Erythroblast (primary cell): ENCODE data around the gene AOPEP.

Source experiments
- GATA1 ChIP-seq: IDR thresholded peaks from 2 replicates; pipeline ENCODE4 v1.6.1; 2011; ENCODE audit warnings: low read depth, mild to moderate bottlenecking, control low read depth, low read length, moderate library complexity
- POLR2A ChIP-seq: IDR thresholded peaks from 2 replicates; pipeline ENCODE4 v1.6.1; 2011; ENCODE audit warnings: mild to moderate bottlenecking, low read length

DNA sequence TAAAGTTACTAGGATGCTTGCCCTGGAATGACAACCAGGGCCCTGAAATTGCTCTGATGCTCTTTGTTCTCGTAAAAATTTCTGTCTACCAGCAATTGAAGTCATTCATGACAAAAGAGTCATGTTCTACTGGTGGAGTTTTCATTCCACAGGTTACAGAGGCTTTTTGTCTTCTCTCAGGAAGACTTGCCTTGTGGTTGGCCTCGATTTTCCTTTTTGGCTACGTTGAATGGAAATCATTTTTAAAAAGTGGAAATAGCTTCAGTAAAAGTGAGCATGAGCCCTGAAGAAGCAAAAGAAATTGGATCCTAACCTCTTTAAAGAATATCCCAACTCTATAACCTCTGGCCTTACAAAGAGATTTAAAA, 255.2 kb downstream of the AOPEP start:
- TF ChIP-seq POLR2A: no peak
- no peak for TF ChIP-seq GATA1
